Naive B cell (primary cell): ENCODE measurements around the gene ATP9B. TPM values are rescaled to one million over a fixed set of nuclear protein-coding genes. Genes with fewer than 3 reads are reported as not detected.

Experiments
- ATAC-seq, 2 donors: fragments of 150-1000 bp; cut with Tn5 transposase; 2 replicates each; pipeline ENCODE4 v1.10.0; 2021; ENCODE audit warnings: low read depth in 2 of 2, mild to moderate bottlenecking in 2 of 2, moderate library complexity in 2 of 2
- DNase-seq: peaks from one replicate; pipeline ENCODE4 v3.0.0; 2022
- H3K27ac Mint-ChIP-seq, 6 donors: one replicate each; pipeline ENCODE4 v1.8.0; 2020 to 2022; ENCODE audit warnings: mild to moderate bottlenecking in 6 of 6, mixed read lengths in 6 of 6, moderate library complexity in 5 of 6, inconsistent platforms in 2 of 6
- H3K27me3 Mint-ChIP-seq, 3 donors: one replicate each; pipeline ENCODE4 v1.8.0; 2021 to 2022; ENCODE audit warnings: mixed read lengths in 3 of 3, mild to moderate bottlenecking in 1 of 3
- H3K36me3 Mint-ChIP-seq, 2 donors: one replicate each; pipeline ENCODE4 v1.8.0; 2020 to 2022; ENCODE audit warnings: mixed read lengths in 2 of 2, inconsistent platforms in 1 of 2, mild to moderate bottlenecking in 1 of 2
- H3K4me1 Mint-ChIP-seq, 3 donors: one replicate each; pipeline ENCODE4 v1.8.0; 2020 to 2022; ENCODE audit warnings: mixed read lengths in 3 of 3, inconsistent platforms in 1 of 3, mild to moderate bottlenecking in 1 of 3, moderate library complexity in 1 of 3
- H3K4me3 Mint-ChIP-seq, 8 donors: one replicate each; pipeline ENCODE4 v1.8.0; 2020 to 2022; ENCODE audit warnings: mild to moderate bottlenecking in 8 of 8, mixed read lengths in 8 of 8, moderate library complexity in 8 of 8, inconsistent platforms in 2 of 8
- H3K9me3 Mint-ChIP-seq, 7 donors: one replicate each; pipeline ENCODE4 v1.8.0; 2020 to 2022; ENCODE audit warnings: mixed read lengths in 7 of 7, mild to moderate bottlenecking in 5 of 7, inconsistent platforms in 2 of 7, moderate library complexity in 1 of 7
- polyA plus RNA-seq, 6 donors: library from polyadenylated mRNA; unstranded; fragments of 300-500 nt; fragmentation: Illumina TruSeq; gene quantifications; one replicate each; pipeline ENCODE4 v1.2.3, GENCODE V29; 2021; ENCODE audit warnings: low read depth in 6 of 6

The ATP9B gene
- polyA plus RNA-seq, 6 donors from 2014 or later, result 14.7 to 27.6 (median 16.3) TPM

- H3K4me3 Mint-ChIP-seq, result peak overlapping the region in 1 of 8 donors; percentile 63
- H3K9me3 Mint-ChIP-seq, result no peaks in the 10 kb centered on the region
- H3K36me3 Mint-ChIP-seq, result peaks cover 0 to 6% of the 10 kb centered on the region in 2 donors
- DNase-seq (no peak), ATAC-seq (no peak)
- peaks cover 5 to 13% (median 11%) of the 10 kb centered on the region in 3 donors for H3K4me1 Mint-ChIP-seq
- H3K27ac Mint-ChIP-seq, result peak overlapping the region in 4 of 6 donors; percentile 57 to 87 (median 68)
- no peaks in the 10 kb centered on the region for H3K27me3 Mint-ChIP-seq
Measured at GRCh38 chr18:79379931-79380815, 311.0 kb downstream of the ATP9B start.

GRCh38 chr18:79380816-79381806 lies 311.9 kb downstream of the ATP9B start:
- H3K27ac Mint-ChIP-seq, result peak overlapping the region in 4 of 6 donors; percentile 5 to 67 (median 31)
- H3K27me3 Mint-ChIP-seq, result no peaks in the 10 kb centered on the region
- no peaks in the 10 kb centered on the region for H3K9me3 Mint-ChIP-seq
- peaks cover 0 to 6% of the 10 kb centered on the region in 2 donors for H3K36me3 Mint-ChIP-seq
- peak overlapping the region in 1 of 8 donors; percentile 25 for H3K4me3 Mint-ChIP-seq
- ATAC-seq (peak; percentile 39 to 52), DNase-seq (peak; percentile 66)
- H3K4me1 Mint-ChIP-seq, result peaks cover 5 to 16% (median 10%) of the 10 kb centered on the region in 3 donors

- no peak for DNase-seq
Measured at GRCh38 chr18:79381811-79382311, 312.7 kb downstream of the ATP9B start.

GRCh38 chr18:79382681-79383387 lies 313.6 kb downstream of the ATP9B start:
- peak overlapping the region in 1 of 6 donors; percentile 50 for H3K27ac Mint-ChIP-seq
- ATAC-seq (no peak), DNase-seq (no peak)
- no peaks in the 10 kb centered on the region for H3K9me3 Mint-ChIP-seq
- peaks cover 9 to 24% (median 18%) of the 10 kb centered on the region in 3 donors for H3K4me1 Mint-ChIP-seq
- H3K36me3 Mint-ChIP-seq, result peaks cover 0 to 6% of the 10 kb centered on the region in 2 donors
- no peaks in the 10 kb centered on the region for H3K27me3 Mint-ChIP-seq
- H3K4me3 Mint-ChIP-seq, result no peak overlapping the region

More at GRCh38 chr18:79381811-79382311, 312.7 kb downstream of the ATP9B start:
- peak overlapping the region in 3 of 6 donors; percentile 16 to 46 (median 24) for H3K27ac Mint-ChIP-seq
- ATAC-seq, result no peak
- H3K4me3 Mint-ChIP-seq, result no peak overlapping the region
- H3K27me3 Mint-ChIP-seq, result no peaks in the 10 kb centered on the region
- H3K4me1 Mint-ChIP-seq, result peaks cover 5 to 21% (median 10%) of the 10 kb centered on the region in 3 donors
- no peaks in the 10 kb centered on the region for H3K9me3 Mint-ChIP-seq
- H3K36me3 Mint-ChIP-seq, result peaks cover 0 to 6% of the 10 kb centered on the region in 2 donors

- Mint-ChIP-seq H3K4me3 (no peak overlapping the region), H3K36me3 (peaks cover 0 to under 1% of the 10 kb centered on the region in 2 donors), H3K4me1 (peaks cover 9 to 24% (median 18%) of the 10 kb centered on the region in 3 donors), H3K27me3 (no peaks in the 10 kb centered on the region), H3K27ac (peak overlapping the region in 2 of 6 donors; percentile 18 to 37), H3K9me3 (no peaks in the 10 kb centered on the region)
- ATAC-seq, result no peak
- no peak for DNase-seq
Measured at GRCh38 chr18:79383388-79384056, 314.3 kb downstream of the ATP9B start.

- peak overlapping the region in 4 of 6 donors; percentile 37 to 54 (median 47) for H3K27ac Mint-ChIP-seq
- no peaks in the 10 kb centered on the region for H3K9me3 Mint-ChIP-seq
- ATAC-seq (no peak), DNase-seq (no peak)
- peak overlapping the region in 1 of 8 donors; percentile 57 for H3K4me3 Mint-ChIP-seq
- H3K27me3 Mint-ChIP-seq, result no peaks in the 10 kb centered on the region
- H3K36me3 Mint-ChIP-seq, result no peaks in the 10 kb centered on the region
- H3K4me1 Mint-ChIP-seq, result peaks cover 4 to 18% (median 12%) of the 10 kb centered on the region in 3 donors
Measured at GRCh38 chr18:79384151-79384807, 315.1 kb downstream of the ATP9B start.

GRCh38 chr18:79384834-79385233 lies 315.6 kb downstream of the ATP9B start:
- no peak for DNase-seq
- ATAC-seq, result no peak
- Mint-ChIP-seq H3K4me1 (peaks cover 4 to 15% (median 12%) of the 10 kb centered on the region in 3 donors), H3K27ac (no peak overlapping the region), H3K36me3 (no peaks in the 10 kb centered on the region), H3K27me3 (no peaks in the 10 kb centered on the region), H3K9me3 (no peaks in the 10 kb centered on the region), H3K4me3 (no peak overlapping the region)

GRCh38 chr18:79385326-79385707 lies 316.1 kb downstream of the ATP9B start:
- Mint-ChIP-seq H3K4me3 (no peak overlapping the region), H3K27ac (no peak overlapping the region), H3K27me3 (no peaks in the 10 kb centered on the region), H3K9me3 (no peaks in the 10 kb centered on the region), H3K4me1 (peaks cover 4 to 15% (median 12%) of the 10 kb centered on the region in 3 donors), H3K36me3 (no peaks in the 10 kb centered on the region)
- DNase-seq, result no peak
- ATAC-seq, result no peak

- Mint-ChIP-seq H3K27me3 (no peaks in the 10 kb centered on the region), H3K27ac (no peak overlapping the region), H3K9me3 (no peaks in the 10 kb centered on the region), H3K4me1 (peaks cover 4 to 15% (median 10%) of the 10 kb centered on the region in 3 donors), H3K4me3 (no peak overlapping the region), H3K36me3 (no peaks in the 10 kb centered on the region)
- no peak for DNase-seq
- ATAC-seq, result no peak
Measured at GRCh38 chr18:79385708-79386341, 316.6 kb downstream of the ATP9B start.

- no peak for ATAC-seq
- DNase-seq, result no peak
- Mint-ChIP-seq H3K27ac (no peak overlapping the region), H3K36me3 (no peaks in the 10 kb centered on the region), H3K27me3 (no peaks in the 10 kb centered on the region), H3K4me3 (no peak overlapping the region), H3K4me1 (peaks cover 7 to 13% (median 7%) of the 10 kb centered on the region in 3 donors), H3K9me3 (no peaks in the 10 kb centered on the region)
Measured at GRCh38 chr18:79386547-79386946, 317.4 kb downstream of the ATP9B start.

GRCh38 chr18:79387214-79387613 lies 318.0 kb downstream of the ATP9B start:
- H3K27ac Mint-ChIP-seq, result no peak overlapping the region
- H3K4me3 Mint-ChIP-seq, result no peak overlapping the region

More at GRCh38 chr18:79387214-79387613, 318.0 kb downstream of the ATP9B start:
- peaks cover 7 to 17% (median 11%) of the 10 kb centered on the region in 3 donors for H3K4me1 Mint-ChIP-seq
- H3K9me3 Mint-ChIP-seq, result no peaks in the 10 kb centered on the region
- DNase-seq, result no peak
- ATAC-seq, result no peak
- H3K27me3 Mint-ChIP-seq, result no peaks in the 10 kb centered on the region
- no peaks in the 10 kb centered on the region for H3K36me3 Mint-ChIP-seq
